Measurements from ENCODE around the gene RFX4.
"Not testable (repeated sequence)": the region's sequence is repeated elsewhere in the genome, so short reads cannot be mapped to it uniquely, and the experiment has no call there.

Gene RFX4

DNA sequence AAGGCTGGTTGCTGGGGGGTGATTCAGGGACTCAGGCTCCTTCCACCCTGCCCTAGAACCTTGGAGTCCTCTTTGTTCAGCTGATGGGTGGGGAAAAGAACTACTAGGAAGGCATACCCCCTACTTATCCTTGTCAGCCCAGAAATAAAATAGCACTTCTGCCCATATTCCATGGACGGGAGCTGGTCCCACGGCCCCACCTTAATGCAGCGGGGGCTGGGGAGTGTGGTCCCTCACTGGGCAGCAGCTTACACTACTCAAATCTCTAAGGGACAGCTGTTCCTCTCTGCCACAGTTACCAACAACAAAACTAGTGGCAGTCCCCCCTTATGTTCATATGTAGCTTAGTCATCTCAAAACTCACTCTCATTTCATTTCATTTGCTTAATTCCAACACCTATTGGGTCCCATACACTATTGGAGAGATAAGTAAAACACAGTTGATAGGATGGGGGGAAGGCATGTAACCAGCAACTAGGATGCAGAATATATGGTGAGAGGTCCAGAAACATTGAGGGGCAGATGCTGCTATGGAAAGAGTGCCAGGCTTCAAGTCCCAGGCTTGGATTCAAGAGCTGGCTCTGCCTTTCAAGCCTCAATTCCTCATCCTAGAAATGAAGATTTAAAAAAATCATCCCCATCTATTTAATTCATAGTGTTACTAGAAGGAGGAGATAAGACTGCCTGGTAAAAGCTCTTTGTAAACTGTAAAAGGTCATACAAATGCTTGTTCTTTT is 107.9 kb downstream of the RFX4 start:
- no peak for DNase-seq (ENCODE audit: low spot score)

DNA sequence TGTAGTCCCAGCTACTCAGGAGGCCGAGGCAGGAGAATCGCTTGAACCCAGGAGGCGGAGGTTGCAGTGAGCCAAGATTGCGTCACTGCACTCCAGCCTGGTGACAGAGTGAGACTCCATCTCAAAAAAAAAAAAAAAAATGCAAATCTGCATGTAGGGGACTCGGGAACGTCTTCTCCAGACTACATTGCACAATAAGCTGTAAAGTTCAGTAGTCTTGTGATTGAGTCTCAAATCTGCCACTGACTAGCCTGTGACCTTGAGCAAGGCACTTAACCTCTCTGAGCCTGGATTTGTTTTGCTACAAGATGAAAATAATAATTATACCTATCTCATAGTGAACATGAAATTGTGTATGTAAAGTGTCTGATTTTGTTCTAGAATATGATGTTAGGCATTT is 109.2 kb downstream of the RFX4 start:
- not testable (repeated sequence) for DNase-seq (ENCODE audit: low spot score)

DNA sequence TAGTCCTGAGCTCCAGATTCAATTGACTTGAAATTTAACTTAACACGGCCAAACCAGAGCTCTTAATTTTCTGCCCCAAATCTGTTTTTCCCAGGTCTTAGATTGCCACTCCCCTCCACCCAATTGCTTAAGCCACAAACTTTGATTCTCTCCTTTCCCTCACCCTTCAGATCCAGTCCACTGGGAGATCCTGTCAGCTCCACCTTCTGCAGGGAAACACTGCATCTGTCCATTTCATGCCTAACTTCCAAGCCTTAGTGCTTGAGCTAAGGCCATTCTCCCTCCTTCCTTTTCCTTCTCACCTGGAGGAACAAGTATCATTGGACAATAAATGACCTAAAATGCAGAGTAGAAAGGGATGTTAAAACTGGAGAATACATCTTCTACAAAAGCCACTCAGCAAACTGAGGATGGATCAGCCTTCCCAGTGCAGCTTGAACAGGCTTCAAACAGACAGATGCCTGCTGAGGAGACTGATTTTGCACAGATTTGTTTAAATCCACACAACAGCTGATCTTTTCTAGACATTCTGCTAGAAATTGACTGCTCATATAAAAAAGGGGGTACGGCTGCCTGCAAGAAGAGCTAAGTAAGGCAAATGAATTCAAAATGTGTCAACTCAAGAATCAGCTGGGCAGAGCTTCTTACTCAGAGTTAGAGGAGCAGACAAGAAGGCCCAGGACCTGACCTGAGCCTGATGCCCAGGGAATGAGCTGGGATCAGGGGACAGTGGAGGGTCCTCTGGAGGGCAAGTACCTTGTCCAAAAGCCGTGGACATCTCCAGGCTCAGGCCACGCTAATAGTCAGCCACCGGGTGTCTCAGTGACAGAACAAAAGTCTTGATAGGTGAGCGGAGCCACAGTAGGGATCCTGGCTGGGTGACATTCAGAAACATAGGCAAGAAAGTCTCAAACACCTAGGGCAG is 110.4 kb downstream of the RFX4 start:
- DNase-seq (ENCODE audit: low spot score), result no peak

DNA sequence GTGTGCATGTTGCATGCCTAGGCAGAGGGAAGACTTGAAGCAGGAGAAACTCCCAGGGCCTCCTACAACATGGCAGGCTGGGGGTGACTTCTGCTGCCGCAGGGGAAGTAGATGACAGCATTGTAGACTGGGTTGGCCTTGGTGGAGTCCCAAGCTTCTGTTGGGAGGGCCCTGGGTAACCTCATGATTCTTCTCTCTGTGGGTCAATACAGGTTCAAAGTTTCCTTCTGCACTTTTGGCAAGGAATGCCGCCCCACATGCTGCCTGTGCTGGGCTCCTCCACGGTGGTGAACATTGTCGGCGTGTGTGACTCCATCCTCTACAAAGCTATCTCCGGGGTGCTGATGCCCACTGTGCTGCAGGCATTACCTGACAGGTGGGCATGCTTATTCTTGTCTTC is 113.3 kb downstream of the RFX4 start:
- no peak for DNase-seq (ENCODE audit: low spot score)

DNA sequence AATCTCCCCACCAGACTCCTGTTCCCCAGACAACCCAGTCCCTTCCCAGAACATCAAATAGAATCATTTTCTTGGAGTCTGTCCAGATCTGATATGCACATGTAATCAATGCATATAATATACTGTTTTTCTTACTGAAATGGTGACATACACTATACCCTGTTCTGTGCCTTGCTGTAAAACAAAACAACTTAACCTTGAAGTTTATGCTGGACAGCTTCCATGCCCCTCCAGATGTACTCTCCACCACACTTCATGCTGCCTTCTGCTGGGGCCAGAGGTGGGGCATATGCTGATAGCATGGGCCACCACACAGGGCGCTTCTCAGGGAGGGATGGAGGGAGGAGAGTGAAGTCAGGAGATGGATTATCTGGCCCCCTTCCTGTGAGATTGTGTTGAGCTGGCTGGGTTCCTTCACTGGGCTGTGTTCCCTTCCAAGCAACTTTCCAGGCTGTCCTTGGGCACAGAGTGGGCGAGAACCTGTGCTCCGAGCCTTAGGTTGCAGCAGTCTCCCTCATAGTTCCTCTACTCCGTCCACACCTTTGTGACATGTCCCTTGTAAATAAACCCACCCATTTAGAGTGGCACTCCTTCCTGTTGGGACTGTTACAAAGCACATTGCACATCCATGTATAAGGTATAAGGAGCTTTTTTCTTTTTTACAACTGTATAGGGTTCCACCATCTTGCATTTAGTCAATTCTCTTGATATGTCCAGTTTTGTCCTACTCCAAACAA is 114.0 kb downstream of the RFX4 start:
- DNase-seq (ENCODE audit: low spot score), result no peak

DNA sequence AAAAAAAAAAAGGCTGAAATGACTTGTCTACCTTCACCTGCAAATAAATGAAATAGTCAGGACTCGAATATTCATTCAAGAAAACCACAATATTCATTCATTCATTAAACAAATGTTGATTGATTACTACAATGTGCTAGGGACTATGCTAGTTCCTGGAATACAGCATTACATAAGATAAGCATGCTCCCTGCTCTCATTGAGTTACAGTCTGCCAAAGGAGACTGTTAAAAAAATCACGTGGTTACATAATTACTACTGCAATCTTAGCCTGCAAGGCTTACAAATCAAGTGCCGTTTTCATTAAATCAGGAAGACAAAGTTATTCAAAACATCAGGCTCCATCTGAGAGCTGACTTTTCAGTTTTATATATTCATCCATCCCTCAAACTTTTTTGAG is 121.3 kb downstream of the RFX4 start:
- DNase-seq (ENCODE audit: low spot score), result no peak

DNA sequence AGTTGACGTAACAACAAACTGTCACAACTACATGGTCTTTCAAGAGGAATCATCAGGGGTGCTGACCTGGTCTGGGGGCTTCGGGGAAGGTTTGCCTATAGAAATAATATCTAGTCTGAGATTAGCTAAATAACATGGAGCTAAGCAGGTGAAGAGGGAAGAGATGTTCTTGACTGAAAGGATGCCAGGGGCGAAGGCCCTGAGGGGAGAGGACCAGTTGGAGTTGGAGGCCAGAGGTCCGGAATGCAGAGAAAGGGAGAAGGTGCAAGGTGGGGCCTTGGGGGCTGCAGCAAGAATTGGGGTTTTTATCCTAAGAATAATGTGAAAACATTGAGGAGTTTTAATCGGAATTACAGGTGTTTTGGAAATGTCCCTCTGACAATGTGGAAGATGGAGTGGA is 123.2 kb downstream of the RFX4 start:
- no peak for DNase-seq (ENCODE audit: low spot score)

DNA sequence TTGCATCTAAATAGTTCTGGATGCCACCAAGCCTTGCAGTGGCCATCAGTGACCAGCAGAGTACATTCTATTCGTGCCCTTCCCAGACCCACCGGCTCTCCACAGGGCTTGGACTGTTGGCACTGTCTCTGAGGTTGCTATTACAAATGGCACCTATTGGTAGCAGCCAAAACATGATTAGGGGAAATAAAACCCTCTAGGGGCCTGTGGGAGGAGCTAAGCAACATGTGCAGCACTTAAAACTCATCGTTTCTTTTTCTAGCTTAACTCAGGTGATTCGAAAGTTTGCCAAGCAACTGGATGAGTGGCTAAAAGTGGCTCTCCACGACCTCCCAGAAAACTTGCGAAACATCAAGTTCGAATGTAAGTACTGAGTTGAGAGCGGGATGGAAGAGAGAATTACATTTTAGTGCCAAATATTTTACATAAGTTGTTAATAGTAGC is 126.3 kb downstream of the RFX4 start:
- DNase-seq (ENCODE audit: low spot score), result no peak

DNA sequence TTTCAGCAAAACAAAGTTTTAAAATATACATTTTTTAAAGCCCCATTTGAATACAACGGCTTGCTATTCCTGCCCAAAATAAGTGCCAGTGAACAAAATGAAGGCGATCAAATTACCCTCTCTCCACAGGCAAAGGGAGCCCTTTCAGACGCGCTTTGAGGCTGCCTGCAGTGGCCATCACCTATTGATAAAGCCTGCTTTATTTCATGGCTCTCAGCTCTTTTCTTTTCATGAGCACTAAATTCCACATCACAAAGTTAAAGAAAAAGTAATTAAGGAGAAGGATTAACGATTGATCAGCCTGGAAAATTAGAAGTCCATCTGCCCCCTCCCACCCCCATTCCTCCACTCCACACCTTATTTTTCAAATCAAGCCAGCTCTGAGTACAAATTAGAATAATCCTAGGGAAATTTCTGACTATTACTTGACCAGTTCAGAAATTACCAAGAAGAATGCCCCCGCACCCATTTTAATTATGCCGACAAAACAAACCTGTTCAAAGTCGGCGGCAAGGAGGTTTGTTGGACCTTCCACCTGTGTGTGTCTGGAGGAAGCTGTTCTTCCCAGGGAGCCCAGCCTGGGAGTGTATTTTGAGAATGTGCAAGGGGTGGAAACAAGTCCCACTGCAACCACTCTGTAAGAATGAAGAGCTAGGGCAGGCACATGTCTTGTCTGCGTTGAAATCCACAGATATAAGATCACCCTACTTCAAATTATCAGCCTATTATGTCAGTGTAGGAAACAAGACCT is 127.5 kb downstream of the RFX4 start:
- no peak for DNase-seq (ENCODE audit: low spot score)

DNA sequence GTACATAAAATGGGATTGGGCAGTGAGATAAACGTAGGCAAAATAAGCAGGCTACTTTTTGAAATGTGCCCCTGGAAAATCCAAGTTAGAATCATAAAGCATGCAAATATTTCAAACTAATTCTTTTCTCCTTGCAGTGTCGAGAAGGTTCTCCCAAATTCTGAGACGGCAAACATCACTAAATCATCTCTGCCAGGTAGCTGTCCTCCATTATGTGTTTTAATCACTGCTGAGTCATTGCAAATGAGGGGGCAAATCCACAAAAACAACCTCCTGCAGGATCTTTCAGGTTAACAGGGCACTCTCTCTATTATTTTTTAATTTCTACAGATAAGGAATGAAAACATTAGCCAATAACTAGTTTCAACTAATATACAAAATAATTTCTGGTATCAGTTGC is 128.5 kb downstream of the RFX4 start:
- DNase-seq (ENCODE audit: low spot score), result no peak

DNA sequence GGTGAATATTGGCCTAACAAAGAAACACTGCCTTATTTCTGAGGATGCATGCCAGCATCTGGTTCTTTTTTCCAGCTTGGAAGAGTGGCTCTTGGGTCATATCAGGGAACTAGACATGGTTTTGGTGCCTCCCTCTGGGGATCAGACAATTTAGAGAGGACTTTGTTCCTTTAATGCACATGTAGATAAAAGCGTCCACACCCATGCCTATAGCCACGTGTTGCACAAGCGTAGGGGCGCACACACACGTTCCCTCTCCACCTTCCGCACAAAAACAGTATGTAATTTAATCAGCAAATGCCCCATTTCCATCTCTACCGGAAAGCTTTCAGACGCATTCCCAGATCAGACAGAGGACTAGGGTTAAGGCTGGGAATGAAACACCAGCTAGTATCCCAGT is 130.0 kb downstream of the RFX4 start:
- no peak for DNase-seq (ENCODE audit: low spot score)

DNA sequence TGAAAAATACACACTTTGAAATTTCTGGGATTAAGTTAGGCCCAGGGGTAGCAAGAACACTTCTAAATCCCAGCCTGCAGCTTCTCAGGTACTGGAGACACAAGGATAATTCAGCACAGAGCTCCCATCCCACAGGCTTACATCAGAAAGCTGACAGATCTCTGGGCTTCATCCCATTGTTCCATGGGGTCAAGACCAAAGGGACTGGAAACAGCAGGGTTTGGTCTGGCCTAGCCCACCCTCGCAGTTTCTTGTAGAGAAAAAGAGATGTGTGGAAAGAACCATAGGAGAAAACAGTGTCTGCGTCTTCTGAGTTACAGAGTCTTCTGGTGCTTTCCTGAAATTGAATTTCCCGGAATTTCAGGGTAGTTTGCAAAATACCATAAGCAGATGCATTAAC is 132.1 kb downstream of the RFX4 start:
- DNase-seq (ENCODE audit: low spot score), result no peak

DNA sequence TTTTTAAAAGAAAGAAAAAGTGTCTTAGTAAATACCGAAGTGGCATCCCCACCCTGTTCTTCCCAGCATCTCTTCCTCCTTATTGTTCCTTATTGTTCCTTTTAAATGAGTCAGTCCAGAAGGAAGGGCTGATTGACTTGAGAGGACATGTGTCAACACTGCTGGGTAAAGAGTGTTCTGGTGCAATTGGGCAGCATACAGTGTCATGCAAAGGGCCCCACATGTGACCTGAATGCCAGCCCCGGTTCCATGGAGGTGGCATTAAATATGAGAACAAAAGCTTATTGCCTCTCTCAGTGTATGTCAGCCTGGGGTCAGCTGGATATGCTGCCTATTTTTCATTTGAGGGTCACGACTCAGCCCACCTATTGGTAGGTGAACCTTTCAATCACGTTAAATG is 132.8 kb downstream of the RFX4 start:
- no peak for DNase-seq (ENCODE audit: low spot score)

DNA sequence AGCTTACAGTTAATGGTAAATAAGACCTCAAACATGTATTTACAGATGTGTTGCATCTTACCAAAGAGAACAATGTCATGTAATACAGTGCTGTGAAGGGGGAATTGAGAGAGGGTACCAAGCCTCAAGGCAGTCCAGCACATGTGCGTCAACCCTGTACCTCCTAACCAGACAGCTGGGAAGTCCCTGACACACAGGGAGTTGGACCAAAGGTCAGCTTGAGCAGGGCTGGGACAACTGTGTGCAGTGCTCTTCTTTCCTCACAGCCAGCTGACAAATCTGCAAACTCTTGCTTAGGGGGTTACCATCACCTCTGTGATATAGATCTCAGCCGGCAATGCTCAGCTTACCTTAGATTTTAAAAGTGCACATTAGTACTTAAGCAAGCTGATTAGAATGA is 134.9 kb downstream of the RFX4 start:
- no peak for DNase-seq (ENCODE audit: low spot score)

DNA sequence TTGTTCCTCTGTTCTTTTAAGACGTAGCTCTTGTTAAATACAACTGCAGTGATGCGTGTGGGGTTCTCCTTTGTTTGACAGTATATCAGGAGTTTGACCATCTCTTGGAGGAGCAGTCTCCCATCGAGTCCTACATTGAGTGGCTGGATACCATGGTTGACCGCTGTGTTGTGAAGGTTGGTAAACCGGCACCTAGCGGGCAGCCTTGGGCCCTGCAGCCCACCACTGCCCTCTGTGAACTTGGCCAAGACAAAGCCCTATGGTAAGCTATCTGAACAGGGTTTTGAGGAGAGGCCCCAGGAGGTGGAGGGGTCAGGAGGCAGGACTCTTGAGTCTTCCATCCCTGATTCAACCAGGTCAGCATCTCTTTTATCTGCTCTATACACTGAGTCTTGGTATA is 137.1 kb downstream of the RFX4 start:
- no peak for DNase-seq (ENCODE audit: low spot score)

DNA sequence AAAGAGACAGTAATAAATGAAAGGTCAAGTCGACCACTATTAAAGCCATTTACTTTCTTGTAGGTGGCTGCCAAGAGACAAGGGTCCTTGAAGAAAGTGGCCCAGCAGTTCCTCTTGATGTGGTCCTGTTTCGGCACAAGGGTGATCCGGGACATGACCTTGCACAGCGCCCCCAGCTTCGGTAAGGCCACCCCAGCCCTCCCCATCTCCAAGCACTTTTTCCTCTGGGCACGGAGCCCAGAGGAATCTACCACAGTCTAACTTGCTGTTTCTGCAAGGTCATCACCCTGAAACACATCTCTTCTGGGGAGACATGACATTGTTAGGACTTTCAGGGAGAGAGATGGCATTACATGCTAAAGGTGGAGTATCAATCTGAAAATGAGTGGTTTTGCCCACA is 137.9 kb downstream of the RFX4 start:
- no peak for DNase-seq (ENCODE audit: low spot score)

DNA sequence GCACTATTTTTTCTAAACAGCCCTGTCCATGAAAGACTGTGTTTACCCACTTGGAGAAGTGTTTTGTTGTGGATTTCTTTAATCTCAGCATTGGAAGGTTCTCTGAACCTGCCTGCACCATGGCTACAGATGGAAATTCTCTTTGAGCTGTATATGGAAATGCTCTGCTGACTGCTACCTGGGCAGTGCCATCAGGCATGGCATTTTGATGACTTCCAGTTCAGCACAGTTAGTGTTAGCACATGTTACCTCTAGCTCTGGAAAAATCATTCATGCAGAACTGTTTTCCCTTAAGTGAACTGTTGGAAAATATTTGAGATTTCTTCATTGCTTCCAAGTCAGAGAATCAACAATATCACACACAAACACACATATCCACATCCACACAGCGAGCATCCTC is 139.1 kb downstream of the RFX4 start:
- no peak for DNase-seq (ENCODE audit: low spot score)

DNA sequence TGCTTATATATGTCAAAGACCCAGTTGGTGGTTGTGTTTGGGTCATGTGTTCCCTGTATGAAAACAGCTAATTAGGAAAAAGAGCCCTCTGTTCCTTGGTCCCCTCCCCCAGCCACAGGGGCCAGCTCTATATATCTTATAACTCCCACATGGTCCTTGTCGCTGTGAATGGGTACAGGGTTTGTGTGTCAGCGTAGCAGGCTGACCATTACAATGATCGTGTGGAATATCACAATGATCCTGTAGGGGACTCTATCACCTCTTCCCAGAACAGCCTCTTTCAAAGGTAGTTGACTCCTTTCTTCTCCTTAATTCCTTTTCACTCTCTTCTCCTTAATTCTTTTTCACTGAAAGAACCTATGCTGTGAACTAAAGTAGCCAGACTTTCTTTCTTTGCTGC is 140.0 kb downstream of the RFX4 start:
- no peak for DNase-seq (ENCODE audit: low spot score)

DNA sequence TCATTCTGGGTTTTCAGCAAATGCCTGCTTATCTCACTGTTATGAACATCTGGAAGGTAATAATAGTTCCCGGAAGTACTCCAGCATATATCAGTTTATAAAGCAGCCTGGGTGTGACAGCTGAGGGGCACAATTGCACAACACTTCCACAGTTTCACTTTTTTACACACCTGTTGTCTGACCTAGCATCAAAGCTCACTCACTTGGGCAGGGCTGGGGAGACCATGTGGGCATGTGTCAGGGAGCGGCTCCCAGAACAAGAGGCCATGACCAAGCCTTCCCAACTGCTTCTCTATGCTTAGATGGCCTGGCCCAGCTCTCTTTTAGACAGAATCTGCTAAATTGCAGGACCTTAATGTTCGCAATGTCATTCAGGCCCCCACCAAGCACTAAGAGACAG is 140.6 kb downstream of the RFX4 start:
- DNase-seq (ENCODE audit: low spot score), result no peak

DNA sequence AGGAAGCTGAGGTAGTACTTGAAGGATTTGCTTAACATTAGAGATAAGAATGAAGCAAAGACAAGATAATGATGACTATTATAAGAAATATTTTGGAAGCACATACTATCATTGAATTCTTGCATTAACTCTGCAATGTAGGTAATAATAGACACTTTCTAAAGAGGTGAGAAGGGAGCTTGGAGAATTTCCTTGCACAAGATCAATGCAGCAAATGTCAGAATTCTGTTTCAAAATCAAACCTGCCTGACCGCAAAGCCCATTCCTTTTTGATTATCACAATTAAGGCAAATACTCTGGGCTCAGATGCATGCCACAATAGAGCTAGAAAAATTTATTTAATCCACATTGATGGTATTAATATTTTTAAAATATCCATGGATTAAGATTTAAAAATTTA is 141.3 kb downstream of the RFX4 start:
- DNase-seq (ENCODE audit: low spot score), result no peak

DNA sequence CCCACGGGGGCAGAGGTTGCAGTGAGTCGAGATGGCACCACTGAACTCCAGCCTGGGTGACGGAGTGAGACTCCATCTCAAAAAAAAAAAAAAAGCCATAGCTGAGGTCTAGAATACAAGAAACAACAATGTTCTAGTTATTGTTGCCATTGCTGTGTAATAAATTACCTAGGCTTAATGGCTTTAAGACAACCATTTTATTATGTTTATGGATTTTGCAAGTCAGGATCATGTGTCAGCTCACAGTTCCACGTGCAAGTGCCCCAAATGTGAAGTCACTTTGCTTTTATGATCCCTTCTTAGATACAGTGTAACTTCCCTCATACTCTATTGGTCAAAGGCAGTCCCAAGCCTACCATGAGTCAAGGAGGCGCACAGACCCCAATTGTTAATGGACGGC is 142.1 kb downstream of the RFX4 start:
- no peak for DNase-seq (ENCODE audit: low spot score)

DNA sequence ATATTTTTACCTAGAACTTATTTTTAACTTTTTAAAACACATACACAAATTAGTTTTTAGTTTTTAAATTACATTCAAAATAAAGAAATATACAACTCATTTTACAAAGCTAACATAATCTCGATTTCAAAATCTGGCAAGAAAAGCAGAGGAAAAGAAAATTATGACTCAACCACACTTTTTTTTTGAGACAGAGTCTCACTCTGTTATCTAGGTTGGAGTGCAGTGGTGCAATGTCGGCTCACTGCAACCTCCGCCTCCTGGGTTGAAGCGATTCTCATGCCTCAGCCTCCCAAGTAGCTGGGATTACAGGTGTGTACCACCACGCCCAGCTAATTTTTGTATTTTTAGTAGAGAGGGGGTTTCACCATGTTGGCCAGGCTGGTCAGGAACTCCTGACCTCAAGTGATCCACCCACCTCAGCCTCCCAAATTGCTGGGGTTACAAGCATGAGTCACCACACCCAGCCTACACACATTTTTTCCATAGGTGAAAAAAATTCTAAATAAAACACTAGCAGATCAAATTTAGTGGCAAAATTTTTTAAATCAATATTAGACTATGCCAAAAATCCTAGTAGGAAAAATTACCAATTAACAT is 143.9 kb downstream of the RFX4 start:
- not testable (repeated sequence) for DNase-seq (ENCODE audit: low spot score)
